ENCODE results near the gene ZNF467. TPM values are rescaled to one million over a fixed set of nuclear protein-coding genes. Genes with fewer than 3 reads are reported as not detected.

The ZNF467 gene
- total RNA-seq, 2 donors from 2014 or later = 0.42 TPM; not detected in 1

DNA sequence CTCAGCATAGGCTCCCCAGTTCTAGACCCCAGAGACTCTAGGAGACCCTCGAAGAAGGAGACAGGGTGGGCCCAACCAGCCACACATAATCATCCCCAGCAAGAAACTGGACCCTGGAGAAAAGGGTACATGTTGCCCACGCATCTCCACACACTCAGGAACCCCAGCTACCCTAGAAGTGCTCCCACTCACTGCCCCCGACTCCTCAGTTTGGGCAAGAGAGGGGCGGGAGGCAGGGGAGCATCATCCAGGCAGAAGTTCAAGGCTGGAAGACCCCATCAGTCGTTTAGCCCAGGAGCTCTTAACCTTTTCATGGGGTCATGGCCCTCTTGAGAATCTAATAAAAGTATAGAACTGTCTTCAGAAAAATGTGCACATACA is 1.8 kb upstream of the ZNF467 start:
- H3K36me3 Mint-ChIP-seq (ENCODE audit: low read depth) = no peaks in the 10 kb centered on the region
- H3K9me3 Mint-ChIP-seq = no peaks in the 10 kb centered on the region
- no peaks in the 10 kb centered on the region for H3K27me3 Mint-ChIP-seq
- no peak for ATAC-seq (replicated peaks)
- H3K4me1 Mint-ChIP-seq = no peaks in the 10 kb centered on the region
- H3K27ac Mint-ChIP-seq = no peak overlapping the region
- no peak overlapping the region for H3K4me3 Mint-ChIP-seq

DNA sequence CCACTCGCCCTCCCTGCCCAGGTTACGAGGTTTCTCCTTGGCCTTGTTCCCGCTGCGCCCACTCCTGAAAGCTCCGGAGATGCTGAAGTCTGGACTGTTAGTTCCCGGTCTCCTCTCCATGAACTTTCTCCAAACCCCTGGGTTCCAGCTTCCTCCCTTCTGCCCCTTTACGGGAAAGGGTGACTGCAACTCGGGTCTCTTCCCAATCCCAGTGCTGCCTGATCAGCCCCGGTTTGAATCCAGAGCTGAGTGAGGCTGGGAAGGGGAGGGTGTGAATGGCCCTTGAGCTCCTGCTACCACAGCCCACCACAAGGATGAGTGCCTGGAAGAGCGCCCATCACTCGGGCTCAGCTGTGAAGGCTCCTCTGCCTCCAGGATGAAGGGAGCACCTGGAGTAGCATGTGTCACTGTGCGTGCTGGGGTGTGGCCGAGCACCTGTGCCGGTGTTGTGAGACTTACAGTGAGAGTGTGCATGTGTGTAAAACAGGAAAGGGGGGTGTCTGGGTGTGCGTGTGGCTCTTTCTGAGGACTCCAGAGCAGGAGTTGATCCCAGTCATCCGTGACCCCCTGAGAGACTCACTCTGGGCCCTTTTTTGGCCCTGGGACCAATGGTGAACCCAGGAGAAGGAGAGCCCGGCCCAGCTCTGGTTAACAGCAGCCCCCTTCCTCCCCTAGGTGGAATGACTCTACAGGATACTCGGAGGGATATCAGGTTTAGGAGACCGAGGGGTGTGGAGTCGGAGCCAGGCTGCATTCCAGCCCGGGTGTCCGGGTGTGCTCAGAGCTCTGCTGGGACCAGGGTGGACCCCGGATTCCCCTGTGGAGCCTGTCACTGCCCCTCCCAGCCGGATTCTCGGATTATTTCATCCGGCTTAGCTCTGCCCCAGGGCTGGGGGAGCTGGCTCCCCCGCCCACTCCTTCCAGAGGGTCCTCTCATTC is 1.1 kb upstream of the ZNF467 start:
- Mint-ChIP-seq H3K4me1 (no peaks in the 10 kb centered on the region), H3K4me3 (peak overlapping the region; percentile 59), H3K9me3 (no peaks in the 10 kb centered on the region), H3K27me3 (no peaks in the 10 kb centered on the region), H3K36me3 (ENCODE audit: low read depth) (no peaks in the 10 kb centered on the region), H3K27ac (no peak overlapping the region)
- no peak for ATAC-seq (replicated peaks)

GRCh38 chr7:149772956-149773434 is 393 bp downstream of the ZNF467 start:
- ATAC-seq (replicated peaks) = no peak
- no peak overlapping the region for H3K27ac Mint-ChIP-seq
- no peaks in the 10 kb centered on the region for H3K27me3 Mint-ChIP-seq
- no peaks in the 10 kb centered on the region for H3K36me3 Mint-ChIP-seq (ENCODE audit: low read depth)
- no peaks in the 10 kb centered on the region for H3K4me1 Mint-ChIP-seq
- H3K4me3 Mint-ChIP-seq = peak overlapping the region; percentile 65
- H3K9me3 Mint-ChIP-seq = no peaks in the 10 kb centered on the region

GRCh38 chr7:149772241-149772955 is 990 bp downstream of the ZNF467 start:
- Mint-ChIP-seq H3K4me1 (no peaks in the 10 kb centered on the region), H3K4me3 (peak overlapping the region; percentile 65), H3K27me3 (no peaks in the 10 kb centered on the region), H3K9me3 (no peaks in the 10 kb centered on the region), H3K36me3 (ENCODE audit: low read depth) (no peaks in the 10 kb centered on the region), H3K27ac (no peak overlapping the region)
- ATAC-seq (replicated peaks) = no peak

DNA sequence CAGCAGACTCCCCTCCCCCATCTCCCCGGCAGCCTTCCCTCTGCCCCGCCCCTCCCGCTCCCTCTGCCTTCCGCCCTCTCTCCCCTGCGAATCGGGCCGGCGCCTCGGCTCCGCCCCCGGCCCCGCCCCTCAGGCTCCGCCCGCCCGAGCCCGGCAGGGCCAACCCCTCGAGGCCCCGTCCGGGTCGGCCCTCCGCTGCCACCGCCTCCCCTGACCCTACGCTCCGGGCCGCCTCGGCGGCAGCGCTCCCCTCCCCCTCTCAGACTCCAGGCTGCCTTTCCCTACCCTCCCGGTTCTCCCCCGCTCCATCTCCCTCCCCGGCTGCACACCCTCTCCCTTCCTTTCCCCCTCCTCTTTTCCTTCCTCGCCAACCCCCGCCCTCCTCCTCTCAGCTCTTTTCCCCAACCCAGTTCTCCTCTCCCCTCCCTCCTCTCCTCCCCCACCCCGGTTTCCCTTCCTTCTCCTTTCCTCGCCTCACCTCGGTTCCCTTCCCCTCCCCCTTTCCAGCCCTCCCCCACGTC is 1.6 kb downstream of the ZNF467 start:
- no peaks in the 10 kb centered on the region for H3K27me3 Mint-ChIP-seq
- no peaks in the 10 kb centered on the region for H3K9me3 Mint-ChIP-seq

GRCh38 chr7:149770728-149771636 is 2.4 kb downstream of the ZNF467 start:
- Mint-ChIP-seq H3K9me3 (no peaks in the 10 kb centered on the region), H3K36me3 (ENCODE audit: low read depth) (no peaks in the 10 kb centered on the region), H3K4me3 (peak overlapping the region; percentile 65), H3K27me3 (no peaks in the 10 kb centered on the region), H3K4me1 (peaks cover 6% of the 10 kb centered on the region), H3K27ac (peak overlapping the region; percentile 22)
- peak; percentile 20 for ATAC-seq (replicated peaks)

More for the DNA sequence above, 1.6 kb downstream of the ZNF467 start:
- Mint-ChIP-seq H3K4me3 (peak overlapping the region; percentile 65), H3K27ac (no peak overlapping the region), H3K4me1 (no peaks in the 10 kb centered on the region), H3K36me3 (ENCODE audit: low read depth) (no peaks in the 10 kb centered on the region)
- peak; percentile 98 for ATAC-seq (replicated peaks)

DNA sequence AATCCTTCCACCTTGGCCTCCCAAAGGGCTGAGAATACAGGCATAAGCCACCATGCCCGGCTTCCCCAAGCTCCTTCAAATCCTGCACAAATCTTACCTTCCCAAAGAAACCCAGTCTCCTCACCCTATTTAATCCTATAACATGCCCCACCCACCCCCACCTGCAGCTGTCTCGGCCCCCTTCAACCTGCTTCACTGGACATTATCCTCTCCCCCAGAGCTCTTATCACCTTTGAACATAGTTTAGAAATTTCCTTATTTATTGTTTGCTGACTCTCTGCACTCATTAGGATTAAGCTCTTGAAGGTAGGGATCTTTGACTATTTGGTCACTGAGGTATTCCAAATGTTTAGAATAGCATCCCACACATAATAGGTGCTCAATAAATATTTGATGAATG is 3.5 kb downstream of the ZNF467 start:
- H3K27me3 Mint-ChIP-seq = no peaks in the 10 kb centered on the region
- H3K36me3 Mint-ChIP-seq (ENCODE audit: low read depth) = no peaks in the 10 kb centered on the region

DNA sequence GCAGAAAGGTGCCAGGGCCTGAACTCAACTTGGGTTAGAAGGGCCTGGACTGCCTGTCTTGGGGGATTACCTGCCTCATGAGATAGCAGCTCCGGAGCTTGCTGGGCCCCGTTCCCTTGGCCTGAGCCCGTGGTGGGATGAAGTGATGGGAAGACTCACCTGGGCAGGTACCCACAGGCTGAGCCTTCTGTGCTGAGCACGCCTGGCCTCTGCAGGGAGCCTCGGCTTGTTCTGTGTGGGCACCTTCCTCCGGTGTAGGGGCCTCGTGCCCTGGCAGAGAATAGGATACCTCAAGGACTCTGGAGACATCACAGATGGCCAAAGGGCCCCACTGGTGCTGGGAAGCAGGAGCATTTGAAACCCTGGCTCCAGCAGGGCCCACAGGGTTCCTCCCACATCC is 4.5 kb downstream of the ZNF467 start:
- no peaks in the 10 kb centered on the region for H3K36me3 Mint-ChIP-seq (ENCODE audit: low read depth)
- no peak for ATAC-seq (replicated peaks)
- no peaks in the 10 kb centered on the region for H3K9me3 Mint-ChIP-seq
- no peaks in the 10 kb centered on the region for H3K27me3 Mint-ChIP-seq
- no peak overlapping the region for H3K4me3 Mint-ChIP-seq
- H3K4me1 Mint-ChIP-seq = peaks cover 6% of the 10 kb centered on the region
- no peak overlapping the region for H3K27ac Mint-ChIP-seq

More for the DNA sequence above, 3.5 kb downstream of the ZNF467 start:
- H3K4me1 Mint-ChIP-seq = peaks cover 6% of the 10 kb centered on the region
- peak overlapping the region; percentile 65 for H3K4me3 Mint-ChIP-seq
- no peak for ATAC-seq (replicated peaks)
- H3K9me3 Mint-ChIP-seq = no peaks in the 10 kb centered on the region
- peak overlapping the region; percentile 22 for H3K27ac Mint-ChIP-seq

DNA sequence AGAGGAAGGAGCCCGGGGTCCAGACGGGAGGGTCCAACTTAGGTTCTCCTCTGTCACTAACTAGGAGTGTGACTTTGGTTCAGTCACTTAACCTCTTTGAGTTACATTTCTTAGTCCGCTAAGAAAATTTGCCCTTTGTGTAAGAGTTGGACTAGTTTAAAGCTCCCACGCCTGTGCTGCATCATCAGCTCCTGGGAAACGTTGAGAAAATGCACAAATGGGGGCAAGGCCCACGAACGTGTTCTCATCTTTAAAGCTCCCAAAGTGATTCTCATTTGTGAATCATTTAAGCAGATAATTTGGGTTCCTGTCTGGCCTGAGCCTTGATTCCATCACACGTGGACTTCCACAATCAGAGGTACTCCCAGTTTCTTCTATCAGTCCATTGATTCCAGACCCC is 6.3 kb downstream of the ZNF467 start:
- H3K9me3 Mint-ChIP-seq = no peaks in the 10 kb centered on the region
- H3K27me3 Mint-ChIP-seq = no peaks in the 10 kb centered on the region
- peaks cover 6% of the 10 kb centered on the region for H3K4me1 Mint-ChIP-seq
- no peak for ATAC-seq (replicated peaks)
- no peaks in the 10 kb centered on the region for H3K36me3 Mint-ChIP-seq (ENCODE audit: low read depth)
- no peak overlapping the region for H3K4me3 Mint-ChIP-seq
- H3K27ac Mint-ChIP-seq = peak overlapping the region; percentile 19

GRCh38 chr7:149766135-149766675 is 7.2 kb downstream of the ZNF467 start:
- H3K27ac Mint-ChIP-seq = peak overlapping the region; percentile 19
- ATAC-seq (replicated peaks) = no peak
- H3K4me3 Mint-ChIP-seq = no peak overlapping the region
- H3K9me3 Mint-ChIP-seq = no peaks in the 10 kb centered on the region
- no peaks in the 10 kb centered on the region for H3K36me3 Mint-ChIP-seq (ENCODE audit: low read depth)
- H3K4me1 Mint-ChIP-seq = peaks cover 6% of the 10 kb centered on the region
- no peaks in the 10 kb centered on the region for H3K27me3 Mint-ChIP-seq

- Mint-ChIP-seq H3K27ac (no peak overlapping the region), H3K9me3 (no peaks in the 10 kb centered on the region), H3K36me3 (ENCODE audit: low read depth) (no peaks in the 10 kb centered on the region), H3K4me1 (peaks cover 6% of the 10 kb centered on the region), H3K27me3 (no peaks in the 10 kb centered on the region), H3K4me3 (no peak overlapping the region)
- no peak for ATAC-seq (replicated peaks)
Observed at GRCh38 chr7:149765399-149766121, 7.8 kb downstream of the ZNF467 start.

- no peak for ATAC-seq (replicated peaks)
- no peaks in the 10 kb centered on the region for H3K27me3 Mint-ChIP-seq
- H3K9me3 Mint-ChIP-seq = no peaks in the 10 kb centered on the region
- peaks cover 6% of the 10 kb centered on the region for H3K4me1 Mint-ChIP-seq
- no peaks in the 10 kb centered on the region for H3K36me3 Mint-ChIP-seq (ENCODE audit: low read depth)
- H3K4me3 Mint-ChIP-seq = no peak overlapping the region
- no peak overlapping the region for H3K27ac Mint-ChIP-seq
Observed at GRCh38 chr7:149764481-149765398, 8.6 kb downstream of the ZNF467 start.

All from activated T-helper 17 cell treated with anti-CD3 and anti-CD28 coated beads, Interleukin-2, amount 50 U/mL, for 72 hours (primary cell).